BE2C (cell line): Measurements from ENCODE around the gene MMEL1.
"Not testable (repeated sequence)": the region's sequence is repeated elsewhere in the genome, so short reads cannot be mapped to it uniquely, and the experiment has no call there.

Experiments
- DNase-seq: peaks from one replicate; pipeline ENCODE4 v3.0.0-alpha.2; 2020
- H3K27me3 ChIP-seq: fragments of 250-450 bp; sonication (Bioruptor Pico); 2 replicates; pipeline ENCODE4 v1.5.1; 2020; ENCODE audit warnings: mild to moderate bottlenecking
- H3K36me3 ChIP-seq: fragments of 250-450 bp; sonication (Bioruptor Pico); 2 replicates; pipeline ENCODE4 v1.5.1; 2020; ENCODE audit warnings: mild to moderate bottlenecking
- H3K4me1 ChIP-seq: fragments of 250-450 bp; sonication (Bioruptor Pico); 2 replicates; pipeline ENCODE4 v1.5.1; 2020
- H3K4me3 ChIP-seq: 2 replicates; pipeline ENCODE4 v1.5.1; 2011; ENCODE audit warnings: low read depth, low read length
- H3K9me3 ChIP-seq: fragments of 250-450 bp; sonication (Bioruptor Pico); 2 replicates; pipeline ENCODE4 v1.5.1; 2020
- TF ChIP-seq, protein P1 (sequence below): IDR thresholded peaks from 2 replicates; pipeline ENCODE4 v1.5.1; 2012; ENCODE audit warnings: mild to moderate bottlenecking, low read depth, low read length

MMEL1 gene

GRCh38 chr1:2573250-2573920 lies 59.4 kb downstream of the MMEL1 start:
- TF ChIP-seq, protein P1, sequence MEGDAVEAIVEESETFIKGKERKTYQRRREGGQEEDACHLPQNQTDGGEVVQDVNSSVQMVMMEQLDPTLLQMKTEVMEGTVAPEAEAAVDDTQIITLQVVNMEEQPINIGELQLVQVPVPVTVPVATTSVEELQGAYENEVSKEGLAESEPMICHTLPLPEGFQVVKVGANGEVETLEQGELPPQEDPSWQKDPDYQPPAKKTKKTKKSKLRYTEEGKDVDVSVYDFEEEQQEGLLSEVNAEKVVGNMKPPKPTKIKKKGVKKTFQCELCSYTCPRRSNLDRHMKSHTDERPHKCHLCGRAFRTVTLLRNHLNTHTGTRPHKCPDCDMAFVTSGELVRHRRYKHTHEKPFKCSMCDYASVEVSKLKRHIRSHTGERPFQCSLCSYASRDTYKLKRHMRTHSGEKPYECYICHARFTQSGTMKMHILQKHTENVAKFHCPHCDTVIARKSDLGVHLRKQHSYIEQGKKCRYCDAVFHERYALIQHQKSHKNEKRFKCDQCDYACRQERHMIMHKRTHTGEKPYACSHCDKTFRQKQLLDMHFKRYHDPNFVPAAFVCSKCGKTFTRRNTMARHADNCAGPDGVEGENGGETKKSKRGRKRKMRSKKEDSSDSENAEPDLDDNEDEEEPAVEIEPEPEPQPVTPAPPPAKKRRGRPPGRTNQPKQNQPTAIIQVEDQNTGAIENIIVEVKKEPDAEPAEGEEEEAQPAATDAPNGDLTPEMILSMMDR = no peak
- H3K4me1 ChIP-seq = no peaks in the 10 kb centered on the region
- H3K9me3 ChIP-seq = no peaks in the 10 kb centered on the region
- no peak for DNase-seq
- H3K36me3 ChIP-seq = no peaks in the 10 kb centered on the region
- no peak overlapping the region for H3K4me3 ChIP-seq
- H3K27me3 ChIP-seq = no peaks in the 10 kb centered on the region

DNA sequence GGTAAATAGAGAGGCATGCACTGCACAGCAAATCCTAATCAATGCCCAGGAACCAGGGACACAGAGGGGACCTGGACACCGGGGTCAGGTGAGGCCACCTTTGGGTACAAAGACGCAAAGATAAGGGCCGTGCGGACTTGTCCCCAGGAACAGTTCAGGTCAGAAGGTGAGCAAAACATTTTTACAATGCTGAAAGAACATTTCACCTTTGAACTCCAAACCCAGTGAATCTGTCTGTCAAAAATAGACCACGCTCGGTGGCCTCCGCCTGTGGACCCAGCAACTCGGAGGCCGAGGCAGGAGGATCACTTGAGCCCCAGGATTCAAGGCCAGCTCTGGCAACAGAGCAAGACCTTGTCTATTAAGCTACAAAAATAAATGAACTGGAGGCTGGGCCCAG lies 61.5 kb downstream of the MMEL1 start:
- no peaks in the 10 kb centered on the region for H3K27me3 ChIP-seq
- no peak for DNase-seq
- H3K4me1 ChIP-seq = no peaks in the 10 kb centered on the region
- TF ChIP-seq, protein P1 = no peak
- H3K36me3 ChIP-seq = no peaks in the 10 kb centered on the region
- no peak overlapping the region for H3K4me3 ChIP-seq
- no peaks in the 10 kb centered on the region for H3K9me3 ChIP-seq

- H3K9me3 ChIP-seq = no peaks in the 10 kb centered on the region
- H3K4me1 ChIP-seq = no peaks in the 10 kb centered on the region
- no peaks in the 10 kb centered on the region for H3K27me3 ChIP-seq
- no peaks in the 10 kb centered on the region for H3K36me3 ChIP-seq
- TF ChIP-seq, protein P1 = no peak
- no peak for DNase-seq
- H3K4me3 ChIP-seq = no peak overlapping the region
Measured at GRCh38 chr1:2570332-2570731, 62.5 kb downstream of the MMEL1 start.

DNA sequence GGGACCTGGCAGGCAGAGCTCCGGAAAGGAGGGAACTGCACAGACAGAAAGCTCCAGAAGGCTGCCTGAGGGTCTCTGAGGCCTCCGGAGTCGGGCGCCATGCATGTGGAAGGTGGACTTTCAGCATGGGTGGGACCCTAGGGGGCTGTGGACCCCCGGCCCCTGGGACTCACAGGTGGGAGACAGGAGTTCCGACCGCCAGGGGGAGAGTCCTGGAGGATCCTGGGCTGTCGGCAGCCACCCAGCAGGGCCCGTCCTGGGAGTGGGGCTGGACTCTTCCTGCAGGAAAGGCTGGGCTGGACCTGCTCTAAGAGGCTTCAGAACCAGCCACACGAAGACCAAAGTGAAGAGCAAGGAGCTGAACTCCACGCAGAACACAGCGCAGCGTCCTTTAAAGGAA lies 63.1 kb downstream of the MMEL1 start:
- H3K4me3 ChIP-seq, H3K9me3 ChIP-seq, H3K27me3 ChIP-seq, H3K36me3 ChIP-seq, H3K4me1 ChIP-seq, DNase-seq: not testable (repeated sequence)

DNA sequence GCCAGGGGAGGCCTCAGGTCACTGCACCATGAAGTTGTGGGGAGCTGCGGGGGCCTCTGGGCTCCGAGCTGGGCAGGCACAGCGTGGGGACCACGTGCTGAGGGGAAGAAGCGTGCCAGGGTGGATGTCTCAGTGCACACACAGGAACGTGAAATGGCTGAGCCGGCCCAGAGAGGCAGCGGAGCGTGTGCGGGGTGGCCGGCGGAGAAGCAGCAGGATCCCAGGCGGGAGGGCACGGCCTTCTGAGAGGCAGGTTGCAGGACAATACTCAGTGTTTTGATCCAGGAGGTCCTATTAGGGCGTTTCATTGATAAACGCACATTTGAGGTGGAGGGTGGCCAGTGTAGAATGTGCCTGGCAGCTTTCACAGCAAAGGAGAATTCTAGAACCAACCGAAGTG lies 63.8 kb downstream of the MMEL1 start:
- Histone ChIP-seq H3K4me1 (no peaks in the 10 kb centered on the region), H3K4me3 (no peak overlapping the region), H3K27me3 (no peaks in the 10 kb centered on the region), H3K36me3 (no peaks in the 10 kb centered on the region), H3K9me3 (no peaks in the 10 kb centered on the region)
- DNase-seq = no peak
- TF ChIP-seq, protein P1 = no peak

DNA sequence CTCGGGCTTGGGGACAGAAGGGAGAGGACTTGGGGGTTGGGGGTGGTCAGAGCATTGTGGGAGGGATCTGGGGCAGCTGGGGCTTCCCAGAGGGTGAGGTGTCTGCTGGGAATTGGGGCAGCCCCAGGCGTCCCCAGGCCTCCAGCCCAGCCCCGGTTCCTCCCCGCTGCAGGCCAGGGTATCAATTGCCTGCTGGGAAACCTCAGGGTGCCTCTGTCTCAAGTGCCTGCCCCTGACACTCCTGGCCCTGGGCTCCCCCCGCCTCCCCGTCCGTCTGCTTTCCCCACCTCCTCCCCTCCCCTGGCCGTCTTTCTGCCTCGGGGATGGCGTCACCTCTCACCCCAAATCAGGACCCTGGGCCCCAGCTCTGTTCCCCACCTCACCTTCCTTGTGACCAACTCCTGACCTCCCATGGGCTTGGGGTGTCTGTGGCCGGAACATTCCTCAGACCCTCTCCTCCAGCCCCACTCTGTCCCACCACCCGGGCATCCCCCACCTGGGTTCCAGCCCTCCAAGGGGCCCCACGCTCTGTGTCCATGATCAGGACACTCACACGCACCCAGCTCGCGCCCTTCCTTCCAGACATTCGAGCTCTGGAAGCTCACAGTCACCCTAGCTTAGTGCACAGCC lies 64.5 kb downstream of the MMEL1 start:
- H3K9me3 ChIP-seq, H3K4me3 ChIP-seq, H3K27me3 ChIP-seq, H3K36me3 ChIP-seq, H3K4me1 ChIP-seq, DNase-seq: not testable (repeated sequence)

- no peak for DNase-seq
- no peaks in the 10 kb centered on the region for H3K27me3 ChIP-seq
- TF ChIP-seq, protein P1 = no peak
- no peak overlapping the region for H3K4me3 ChIP-seq
- H3K36me3 ChIP-seq = no peaks in the 10 kb centered on the region
- H3K4me1 ChIP-seq = no peaks in the 10 kb centered on the region
- no peaks in the 10 kb centered on the region for H3K9me3 ChIP-seq
Measured at GRCh38 chr1:2567083-2567679, 65.6 kb downstream of the MMEL1 start.
